HG03139 (cell line): ENCODE measurements around the gene CCDC78.

Source experiments
- ATAC-seq: cut with Tn5 transposase; IDR thresholded peaks from one replicate; pipeline ENCODE4 v1.9.1; 2021; ENCODE audit not compliant: unreplicated experiment

Gene CCDC78

GRCh38 chr16:680967-681745 lies 45.1 kb downstream of the CCDC78 start:
- no peak for ATAC-seq

DNA sequence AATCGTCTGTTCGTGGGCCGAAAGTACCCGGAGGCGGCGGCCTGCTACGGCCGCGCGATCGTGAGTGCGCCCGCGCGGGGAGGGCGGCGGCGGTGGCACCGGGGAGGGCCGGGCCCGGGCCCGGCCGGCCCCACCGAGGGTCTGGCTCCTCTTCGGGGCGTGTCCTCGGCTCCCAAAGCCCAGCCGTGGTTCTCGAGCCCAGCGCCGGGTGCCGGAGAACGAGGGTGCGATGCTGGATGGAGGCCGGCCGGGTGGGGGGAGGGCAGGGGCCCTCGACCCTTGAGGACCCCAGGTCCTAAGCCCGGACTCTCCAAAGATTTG lies 45.7 kb downstream of the CCDC78 start:
- no peak for ATAC-seq

DNA sequence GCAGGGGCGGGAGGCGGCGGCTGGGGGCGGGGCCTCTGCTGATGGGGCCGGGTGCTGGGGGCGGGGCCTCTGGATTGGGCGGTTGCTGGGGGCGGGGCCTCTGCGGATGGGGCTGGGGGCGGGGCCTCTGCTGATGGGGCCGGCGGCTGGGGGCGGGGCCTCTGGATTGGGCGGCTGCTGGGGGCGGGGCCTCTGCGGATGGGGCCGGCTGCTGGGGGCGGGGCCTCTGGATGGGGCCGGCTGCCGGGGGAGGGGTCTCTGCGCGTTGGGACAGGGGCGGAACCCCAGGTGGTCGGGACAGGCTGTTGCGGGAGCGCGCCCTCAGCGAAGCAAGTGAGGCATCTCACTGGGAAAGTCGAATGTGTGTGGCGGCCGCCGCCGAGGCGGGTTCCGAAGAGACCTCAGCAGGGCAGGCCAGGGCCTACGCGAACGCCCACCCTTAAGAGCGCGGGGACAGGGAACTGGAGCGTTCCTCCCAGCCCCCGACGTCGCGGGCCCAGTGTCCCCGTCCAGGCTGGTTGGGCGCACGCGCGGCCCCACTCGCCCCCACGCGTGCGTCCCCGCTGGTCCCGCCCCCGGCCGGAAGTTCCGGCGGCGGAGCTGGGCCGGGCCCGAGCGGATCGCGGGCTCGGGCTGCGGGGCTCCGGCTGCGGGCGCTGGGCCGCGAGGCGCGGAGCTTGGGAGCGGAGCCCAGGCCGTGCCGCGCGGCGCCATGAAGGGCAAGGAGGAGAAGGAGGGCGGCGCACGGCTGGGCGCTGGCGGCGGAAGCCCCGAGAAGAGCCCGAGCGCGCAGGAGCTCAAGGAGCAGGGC lies 46.2 kb downstream of the CCDC78 start, which contains the start of gene STUB1:
STUB1 (plus strand) TSS at position 597 of the 811 bp plus-strand sequence; CDS start at position 713, 116 bp downstream.
- ATAC-seq: no peak

DNA sequence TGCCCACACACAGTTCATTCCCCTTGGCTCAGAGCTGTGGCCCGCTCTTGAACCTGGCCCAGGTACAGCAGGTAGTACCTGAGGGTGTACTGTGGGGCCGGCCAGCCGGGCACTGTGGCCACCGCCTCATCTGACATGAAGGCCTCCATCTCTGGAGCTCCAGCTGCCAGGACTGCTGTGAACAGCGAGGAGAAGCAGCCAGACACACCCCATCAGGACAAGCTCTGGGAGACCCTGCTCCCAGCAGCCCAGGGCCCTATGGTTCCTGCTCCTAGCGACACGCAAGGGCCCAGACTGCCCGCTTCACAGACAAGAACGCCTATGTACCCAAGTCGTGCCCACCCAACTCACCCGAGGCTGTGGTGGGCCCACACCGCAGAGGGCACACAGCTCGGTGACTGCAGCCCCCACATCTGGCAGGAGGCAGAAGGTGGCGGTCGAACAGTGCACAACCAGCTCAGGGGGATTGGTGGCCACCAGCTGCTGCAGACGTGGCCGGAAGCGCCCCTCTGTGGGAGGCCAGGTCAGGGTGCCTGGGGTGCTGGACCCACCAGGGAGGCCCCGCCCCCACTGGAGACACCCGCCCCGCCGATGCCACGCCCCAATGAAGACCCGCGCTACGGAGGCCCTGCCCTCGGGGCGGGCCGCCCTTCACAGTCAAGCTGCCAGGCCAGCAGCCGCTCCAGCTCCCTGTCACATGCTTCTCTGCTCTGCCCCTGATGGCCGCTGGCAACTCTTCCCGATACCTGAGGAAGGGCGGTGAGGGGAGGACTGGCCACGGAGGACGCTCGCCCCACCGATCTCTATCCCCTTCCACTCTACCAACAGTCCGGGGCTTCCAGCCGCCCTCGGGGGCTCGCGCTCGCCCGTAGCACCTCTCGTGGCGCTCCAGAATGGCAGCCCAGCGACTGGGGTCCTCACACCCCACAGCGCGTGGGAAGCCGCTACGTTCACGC lies 47.1 kb downstream of the CCDC78 start:
- no peak for ATAC-seq

DNA sequence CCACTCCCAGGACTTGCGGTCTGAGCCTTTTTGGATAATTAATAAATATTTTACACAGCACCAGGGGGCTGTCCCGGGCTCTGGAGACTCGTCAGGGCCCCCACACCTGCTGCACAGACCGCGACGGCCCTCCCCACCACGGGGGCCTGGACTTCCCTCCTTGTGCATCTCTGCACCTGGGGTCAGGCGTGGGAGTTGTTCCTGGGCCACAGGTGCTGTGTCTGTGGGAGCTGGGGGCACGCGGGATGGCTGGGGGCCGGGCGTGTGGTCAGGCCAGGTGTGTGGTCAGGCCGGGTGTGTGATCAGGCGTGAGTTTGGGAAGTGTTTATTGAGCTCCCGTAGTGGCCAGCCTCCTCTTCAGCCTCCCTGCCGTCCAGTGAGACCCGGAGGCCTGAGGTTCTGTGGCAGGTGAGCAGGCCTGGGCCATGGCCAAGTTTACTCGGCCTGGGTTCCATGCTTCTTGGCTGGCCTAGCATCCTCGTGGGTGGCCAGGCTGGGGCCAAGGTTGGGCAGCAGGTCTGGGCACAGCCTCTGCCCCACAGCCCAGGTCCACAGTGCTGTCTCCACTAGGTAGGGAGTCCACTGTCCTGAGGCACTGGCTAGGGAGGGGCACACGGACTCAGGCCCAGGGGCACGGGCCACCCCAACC lies 47.9 kb downstream of the CCDC78 start:
- no peak for ATAC-seq

- ATAC-seq: no peak
Measured at GRCh38 chr16:677316-678190, 48.7 kb downstream of the CCDC78 start.

GRCh38 chr16:676913-677312 lies 49.3 kb downstream of the CCDC78 start:
- no peak for ATAC-seq

- ATAC-seq: no peak
Measured at GRCh38 chr16:676565-676902, 49.7 kb downstream of the CCDC78 start.

GRCh38 chr16:675884-676564 lies 50.2 kb downstream of the CCDC78 start:
- ATAC-seq: no peak

GRCh38 chr16:674968-675883 lies 51.0 kb downstream of the CCDC78 start, which contains the start of gene RHBDL1:
TSS of gene RHBDL1 (plus strand) at chr16:675671. CDS start at chr16:675791, 120 bp downstream.
- no peak for ATAC-seq

DNA sequence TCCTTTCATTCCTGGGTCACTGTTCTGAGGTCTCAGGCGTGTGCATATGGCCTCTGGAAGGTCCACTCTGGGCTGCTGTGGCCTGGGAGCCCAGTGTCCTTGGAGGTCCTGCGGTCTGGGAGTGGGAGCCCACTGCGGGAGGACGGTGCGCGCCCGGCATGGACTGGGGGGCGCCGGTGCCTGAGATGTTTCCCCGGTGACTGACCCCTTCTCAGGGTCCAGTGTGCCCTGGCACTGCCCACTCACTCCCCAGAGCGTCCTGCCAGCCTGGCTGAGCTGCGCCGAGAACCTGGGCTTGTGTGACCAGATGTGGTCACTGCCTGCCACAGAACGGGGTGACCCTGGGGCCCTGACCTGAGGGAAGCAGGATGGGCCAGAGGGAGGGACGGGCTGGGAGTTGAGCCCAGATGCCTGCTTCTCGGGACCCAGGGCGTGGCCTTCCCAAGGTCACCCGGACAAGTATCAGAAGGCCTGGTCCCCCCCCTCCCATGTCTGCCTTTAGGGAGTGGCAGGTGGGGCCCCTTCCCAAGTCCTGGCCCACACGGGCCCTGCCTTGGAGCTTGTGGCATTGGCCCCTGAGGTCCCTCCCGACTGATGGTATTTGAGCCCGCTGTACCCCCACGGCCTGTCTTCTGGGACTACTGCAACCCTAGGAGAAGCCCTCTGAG lies 51.9 kb downstream of the CCDC78 start:
- no peak for ATAC-seq

- ATAC-seq: no peak
Measured at GRCh38 chr16:673399-673991, 52.7 kb downstream of the CCDC78 start.

DNA sequence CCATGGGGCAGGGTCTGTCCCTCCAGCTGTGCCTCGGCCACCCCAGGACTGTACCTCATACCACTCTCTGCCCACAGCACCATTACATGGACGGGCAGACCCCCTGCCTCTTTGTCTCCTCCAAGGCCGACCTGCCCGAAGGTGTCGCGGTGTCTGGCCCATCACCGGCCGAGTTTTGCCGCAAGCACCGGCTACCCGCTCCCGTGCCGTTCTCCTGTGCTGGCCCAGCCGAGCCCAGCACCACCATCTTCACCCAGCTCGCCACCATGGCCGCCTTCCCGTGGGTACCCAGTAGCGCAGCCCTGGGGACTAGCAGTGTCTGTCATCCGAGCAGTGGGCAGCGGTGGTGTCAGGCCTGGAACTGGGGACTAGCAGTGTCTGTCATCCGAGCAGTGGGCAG lies 53.4 kb downstream of the CCDC78 start:
- no peak for ATAC-seq
